GM18858 (cell line): ENCODE results near the gene DNAH9.

Experiments
- ATAC-seq: cut with Tn5 transposase; IDR thresholded peaks from one replicate; pipeline ENCODE4 v1.9.1; 2021; ENCODE audit not compliant: unreplicated experiment

DNAH9 gene

DNA sequence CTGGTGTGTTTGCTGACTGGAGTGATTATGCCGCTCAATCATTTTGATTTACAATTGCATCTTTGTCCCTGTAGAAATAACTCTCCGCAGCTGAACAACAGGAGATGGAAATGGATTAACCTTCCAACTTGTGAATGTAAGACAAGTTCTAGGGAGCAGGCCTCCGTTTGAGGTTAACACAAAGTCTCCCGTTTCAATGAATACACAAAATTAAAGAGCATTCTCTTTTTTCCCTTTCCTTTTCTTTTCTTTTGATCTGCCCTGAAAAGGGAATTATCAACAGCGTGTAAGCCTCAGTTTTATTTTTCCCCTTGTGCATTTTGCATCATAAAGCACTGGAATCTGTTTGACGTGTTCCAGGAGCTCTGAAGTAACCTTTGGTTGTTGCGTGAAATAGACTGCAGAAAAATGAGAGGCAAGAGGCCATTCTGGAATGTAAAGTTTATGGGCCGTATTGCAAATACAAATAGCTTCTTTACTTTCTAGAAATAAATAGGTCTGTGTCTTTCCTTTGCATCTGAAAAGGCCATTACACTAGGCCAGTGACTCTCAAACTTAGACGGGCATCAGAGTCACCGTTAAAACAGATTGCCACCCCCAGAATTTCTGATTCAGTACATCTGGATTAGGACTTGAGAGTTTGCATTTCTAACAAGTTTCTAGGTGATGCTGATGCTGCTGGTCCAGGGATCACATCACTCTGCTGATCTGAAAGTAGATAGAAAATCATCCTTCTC, 234.3 kb downstream of the DNAH9 start:
- no peak for ATAC-seq

GRCh38 chr17:11836508-11836907, 238.2 kb downstream of the DNAH9 start:
- no peak for ATAC-seq

- ATAC-seq: no peak
Measured at GRCh38 chr17:11840052-11840451, 241.8 kb downstream of the DNAH9 start.

GRCh38 chr17:11840831-11841230, 242.6 kb downstream of the DNAH9 start:
- ATAC-seq: no peak

- ATAC-seq: no peak
Measured at GRCh38 chr17:11848330-11848729, 250.1 kb downstream of the DNAH9 start.

DNA sequence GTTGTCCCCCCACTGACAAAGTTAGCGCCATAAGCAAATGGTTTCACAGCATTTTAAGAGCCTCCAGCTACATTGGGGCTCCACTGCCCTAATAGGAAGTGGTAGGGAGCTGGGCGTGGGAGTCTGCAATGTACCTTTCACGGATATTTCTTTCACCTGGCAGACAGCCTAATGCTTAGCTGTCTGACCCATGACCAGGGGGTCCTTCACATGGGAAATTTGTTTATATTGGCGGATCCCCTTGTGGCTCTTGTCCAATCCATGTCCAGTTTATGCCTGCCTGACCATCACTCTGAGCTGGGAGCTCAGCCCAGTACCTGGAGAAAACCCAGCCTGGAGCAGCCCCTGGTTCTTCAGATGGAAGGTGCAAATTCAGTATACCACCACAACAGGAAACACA, 254.0 kb downstream of the DNAH9 start:
- no peak for ATAC-seq

GRCh38 chr17:11852912-11853311, 254.6 kb downstream of the DNAH9 start:
- no peak for ATAC-seq

DNA sequence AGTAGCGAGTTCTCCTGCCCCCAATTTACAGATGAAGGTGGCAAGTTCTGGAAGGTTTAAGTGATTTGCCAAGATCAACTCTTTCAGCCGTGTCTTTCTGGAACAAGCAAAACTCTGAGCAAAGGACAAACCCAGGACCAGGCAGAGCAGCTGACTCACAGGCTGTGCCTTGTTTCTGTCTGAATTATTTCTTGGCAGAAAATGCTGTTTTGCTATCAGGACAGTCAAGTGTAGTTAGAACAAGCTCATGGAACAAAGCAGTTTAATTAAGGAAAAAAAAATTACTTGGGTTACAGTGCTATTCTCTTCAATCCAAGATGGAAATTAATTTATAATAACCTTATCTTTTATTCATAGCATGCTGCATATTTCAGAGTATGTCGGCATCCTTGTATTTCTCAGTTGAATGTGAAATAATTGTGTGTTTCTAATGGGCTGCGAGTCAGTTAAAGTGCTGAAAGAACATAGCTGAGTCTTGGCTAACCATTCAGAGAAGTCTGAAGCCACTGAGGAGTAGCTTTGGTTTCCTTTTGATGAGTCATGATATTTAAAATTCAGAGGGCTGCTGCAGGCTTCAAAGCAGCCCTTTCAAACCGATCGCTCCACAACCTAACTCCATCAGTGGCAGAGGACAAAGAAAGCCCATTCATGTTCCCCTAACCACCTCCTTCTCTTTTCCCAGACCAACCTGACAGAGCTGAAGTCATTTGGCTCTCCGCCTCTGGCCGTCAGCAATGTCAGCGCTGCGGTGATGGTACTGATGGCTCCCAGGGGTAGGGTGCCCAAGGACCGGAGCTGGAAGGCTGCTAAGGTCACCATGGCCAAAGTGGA, 255.3 kb downstream of the DNAH9 start:
- no peak for ATAC-seq

DNA sequence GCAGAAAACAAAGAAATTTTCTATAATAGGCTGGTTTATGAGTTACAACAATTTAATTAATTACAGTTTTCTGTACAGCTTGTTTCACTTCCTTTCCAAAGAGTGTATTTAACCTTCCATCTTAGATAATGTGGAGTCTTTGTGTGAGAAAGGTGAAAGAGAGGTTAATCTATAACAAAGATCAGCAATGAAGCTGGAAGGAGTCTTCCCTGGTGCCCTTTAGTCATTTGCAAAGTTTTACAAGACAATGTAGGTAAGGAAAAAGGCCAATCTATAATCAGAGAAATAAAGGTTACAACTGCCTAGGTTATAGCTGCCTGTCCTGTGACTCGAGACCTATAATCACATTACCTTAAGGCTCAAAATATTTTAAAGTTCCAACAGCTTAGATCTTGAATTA, 257.0 kb downstream of the DNAH9 start:
- no peak for ATAC-seq

DNA sequence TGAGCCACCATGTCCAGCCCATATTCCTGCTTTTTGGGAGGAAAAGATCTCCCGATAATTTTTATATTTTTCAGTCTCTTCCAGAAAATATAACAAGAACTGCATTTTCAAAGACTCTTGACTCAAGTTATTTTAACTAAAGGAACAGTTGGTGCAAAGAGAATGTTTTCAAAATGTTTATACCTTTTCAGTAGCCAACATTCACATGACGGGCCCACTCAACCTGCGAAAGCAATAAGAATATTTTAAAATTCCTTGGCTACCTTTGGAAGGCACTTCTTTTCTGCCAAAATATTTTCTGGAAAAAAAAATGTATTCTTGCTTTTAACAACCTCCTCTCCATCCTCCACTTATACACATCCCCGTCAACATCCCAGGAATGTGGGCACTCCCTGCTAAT, 258.7 kb downstream of the DNAH9 start:
- ATAC-seq: no peak

GRCh38 chr17:11869680-11870394, 271.6 kb downstream of the DNAH9 start:
- no peak for ATAC-seq

DNA sequence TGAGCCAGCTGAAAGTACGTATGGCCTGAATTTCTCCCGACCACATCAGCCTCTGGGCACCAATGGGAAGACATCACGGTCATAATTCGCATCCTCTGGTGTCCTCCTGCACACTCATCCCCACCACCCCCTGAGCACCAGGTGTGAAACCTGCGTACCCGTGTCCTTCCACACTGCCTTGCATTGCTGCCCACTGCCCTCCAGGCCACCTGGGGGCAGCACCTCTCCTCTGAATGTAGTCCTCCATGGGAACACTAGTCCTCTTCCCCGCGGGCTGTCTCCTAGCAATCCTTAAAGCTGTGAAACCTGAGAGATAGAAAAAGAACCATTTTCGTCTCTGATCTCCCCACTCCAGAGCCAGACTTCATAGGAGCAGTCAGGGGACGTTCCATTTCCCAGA, 273.5 kb downstream of the DNAH9 start:
- no peak for ATAC-seq

GRCh38 chr17:11874756-11875155, 276.5 kb downstream of the DNAH9 start:
- ATAC-seq: no peak

DNA sequence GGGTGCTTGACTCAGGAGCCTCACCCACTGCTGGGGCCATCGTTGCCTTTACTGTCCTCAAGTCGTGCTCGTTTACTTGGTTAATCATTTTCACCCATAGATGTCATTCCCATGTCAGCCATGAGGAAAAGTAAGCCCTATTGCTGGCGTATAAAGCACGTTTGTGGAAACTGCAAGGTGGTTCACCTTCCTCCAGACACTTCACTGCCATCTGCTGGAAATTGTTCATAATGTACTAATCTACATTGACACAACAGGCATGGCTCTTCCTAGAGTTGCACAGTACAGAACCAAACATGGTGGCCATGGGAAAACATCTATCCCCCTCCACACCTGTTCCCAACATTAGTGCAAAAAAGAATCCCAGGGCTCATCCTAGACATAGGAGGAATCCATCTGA, 282.4 kb downstream of the DNAH9 start:
- no peak for ATAC-seq

DNA sequence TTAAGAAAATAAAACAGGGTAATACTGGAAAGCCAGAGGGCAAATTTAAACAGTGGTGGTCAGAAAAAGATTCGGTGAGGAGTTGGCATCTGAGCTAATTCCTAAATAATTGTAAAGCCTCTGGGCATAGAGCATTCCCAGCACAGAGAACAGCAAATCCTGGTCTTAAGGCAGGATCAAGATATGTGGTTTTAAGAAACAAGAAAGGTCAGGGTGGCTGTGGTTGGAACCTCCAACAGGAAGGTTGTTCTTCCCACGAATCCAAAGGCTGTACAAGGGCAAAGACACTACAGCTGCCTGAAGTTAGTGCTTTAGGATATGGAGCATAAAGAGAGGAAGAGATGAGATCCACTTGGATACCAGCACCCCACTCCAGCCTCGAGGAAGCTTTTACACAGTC, 284.4 kb downstream of the DNAH9 start:
- ATAC-seq: no peak

- ATAC-seq: no peak
Measured at GRCh38 chr17:11885051-11885450, 286.8 kb downstream of the DNAH9 start.

- no peak for ATAC-seq
Measured at GRCh38 chr17:11889266-11889665, 291.0 kb downstream of the DNAH9 start.

DNA sequence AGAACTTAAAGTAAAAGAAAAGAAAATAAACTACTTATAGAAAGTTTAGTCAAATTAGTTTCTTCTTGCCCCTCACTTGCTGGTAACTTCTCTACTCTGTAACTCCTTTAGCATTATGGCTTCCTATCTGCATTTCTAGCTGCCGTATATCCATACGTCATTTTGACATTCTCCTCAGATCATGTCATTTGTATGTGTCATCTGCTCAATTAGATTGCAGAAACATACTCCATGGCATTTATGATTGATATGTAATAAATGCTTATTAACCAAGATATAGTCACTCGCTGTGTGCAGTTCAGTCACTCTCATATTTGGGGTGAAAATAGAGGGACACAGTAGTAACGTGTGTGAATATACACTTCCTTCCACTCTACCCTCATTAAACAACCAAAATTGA, 295.6 kb downstream of the DNAH9 start:
- ATAC-seq: no peak

GRCh38 chr17:11896199-11896598, 297.9 kb downstream of the DNAH9 start:
- no peak for ATAC-seq

DNA sequence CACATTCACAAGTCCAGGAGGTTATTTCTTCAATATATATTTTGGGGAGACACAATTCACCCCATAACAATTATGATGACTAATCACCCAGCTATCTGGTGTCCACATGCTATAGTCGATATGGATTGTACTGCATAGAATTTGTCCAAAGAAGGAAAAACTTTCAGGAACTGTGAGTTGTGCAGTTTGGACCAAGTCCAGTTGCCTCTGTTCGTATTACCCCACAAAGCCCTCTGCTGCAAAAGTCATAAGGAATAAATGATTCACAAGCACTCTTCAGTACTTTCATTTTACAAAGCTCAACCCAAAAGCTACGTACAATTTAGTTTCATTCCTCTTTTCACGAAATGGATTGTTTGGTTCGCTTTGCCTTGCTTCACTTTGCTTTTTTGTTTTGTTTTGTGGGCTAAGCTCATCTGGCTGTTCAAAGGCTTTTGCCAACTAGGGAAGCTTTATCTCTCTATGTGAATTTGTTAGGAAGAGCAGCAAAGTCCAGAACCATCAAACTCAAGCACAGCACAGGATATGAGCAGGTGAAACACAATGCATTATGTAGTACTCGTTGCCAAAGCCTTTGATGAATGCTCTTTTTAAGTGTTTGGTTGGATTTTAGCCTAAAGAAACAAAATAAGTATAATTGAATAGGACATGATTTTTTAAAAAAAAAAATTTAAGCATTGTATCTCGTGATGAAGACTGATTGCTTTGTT, 300.4 kb downstream of the DNAH9 start:
- no peak for ATAC-seq

GRCh38 chr17:11899537-11899942, 301.3 kb downstream of the DNAH9 start:
- ATAC-seq: no peak
